Osteocyte (in vitro differentiated cells): Measurements from ENCODE around the gene PNISR. TPM values are rescaled to one million over a fixed set of nuclear protein-coding genes. Genes with fewer than 3 reads are reported as not detected.

Experiments
- DNase-seq: peaks from one replicate; pipeline ENCODE4 v3.0.0; 2021; ENCODE audit warnings: mixed read lengths; ENCODE audit not compliant: unreplicated experiment; ENCODE audit errors: extremely low spot score
- H3K27ac Mint-ChIP-seq: one replicate; pipeline ENCODE4 v1.8.0; 2021; ENCODE audit warnings: mild to moderate bottlenecking, mixed read lengths; ENCODE audit not compliant: unreplicated experiment
- H3K27me3 Mint-ChIP-seq: one replicate; pipeline ENCODE4 v1.8.0; 2021; ENCODE audit warnings: mixed read lengths; ENCODE audit not compliant: unreplicated experiment
- H3K36me3 Mint-ChIP-seq: one replicate; pipeline ENCODE4 v1.8.0; 2021; ENCODE audit warnings: mixed read lengths; ENCODE audit not compliant: unreplicated experiment
- H3K4me1 Mint-ChIP-seq: one replicate; pipeline ENCODE4 v1.8.0; 2021; ENCODE audit warnings: mixed read lengths; ENCODE audit not compliant: unreplicated experiment
- H3K4me3 Mint-ChIP-seq: one replicate; pipeline ENCODE4 v1.8.0; 2021; ENCODE audit warnings: mild to moderate bottlenecking, moderate library complexity, mixed read lengths; ENCODE audit not compliant: unreplicated experiment
- H3K9me3 Mint-ChIP-seq: one replicate; pipeline ENCODE4 v1.8.0; 2021; ENCODE audit warnings: mixed read lengths; ENCODE audit not compliant: unreplicated experiment
- CTCF ChIP-seq: fragments of 200-600 bp; sonication (generic); IDR thresholded peaks from 2 replicates; pipeline ENCODE4 v1.5.0; 2021; ENCODE audit warnings: antibody characterized with exemption, mild to moderate bottlenecking, moderate library complexity
- total RNA-seq: library from RNA; stranded (reverse); gene quantifications from 2 replicates; pipeline ENCODE4 v1.2.1, GENCODE V29; 2021

The PNISR gene
- total RNA-seq, 1 donor from 2014 or later, result 96.5 TPM

- Mint-ChIP-seq H3K4me1 (peaks cover 4% of the 10 kb centered on the region), H3K4me3 (no peak overlapping the region), H3K9me3 (no peaks in the 10 kb centered on the region), H3K36me3 (no peaks in the 10 kb centered on the region), H3K27me3 (peaks cover 52% of the 10 kb centered on the region), H3K27ac (no peak overlapping the region)
- no peak for DNase-seq
- TF ChIP-seq CTCF, result no peak
Measured at GRCh38 chr6:99353126-99353525, 72.0 kb downstream of the PNISR start.

- Mint-ChIP-seq H3K36me3 (no peaks in the 10 kb centered on the region), H3K4me1 (peaks cover 4% of the 10 kb centered on the region), H3K4me3 (peak overlapping the region; percentile 39), H3K27me3 (peaks cover 30% of the 10 kb centered on the region), H3K9me3 (no peaks in the 10 kb centered on the region), H3K27ac (no peak overlapping the region)
- TF ChIP-seq CTCF, result no peak
- no peak for DNase-seq
Measured at GRCh38 chr6:99350573-99350972, 74.5 kb downstream of the PNISR start.

- Mint-ChIP-seq H3K4me3 (peak within 1 kb of the TSS; percentile 74), H3K36me3 (no peaks in the 10 kb centered on the region), H3K27me3 (peaks cover 21% of the 10 kb centered on the region), H3K4me1 (peaks cover 6% of the 10 kb centered on the region), H3K27ac (no peak within 1 kb of the TSS), H3K9me3 (no peaks in the 10 kb centered on the region)
- peak; percentile 85 for DNase-seq
- peak; percentile 33 for TF ChIP-seq CTCF
Measured at GRCh38 chr6:99349171-99350141, 75.7 kb downstream of the PNISR start, which contains the start of gene FAXC. Gene FAXC (minus strand): TSS chr6:99349674. CDS start chr6:99349372, 302 bp downstream.

- no peak for DNase-seq
- H3K27ac Mint-ChIP-seq, result no peak overlapping the region
- peaks cover 13% of the 10 kb centered on the region for H3K27me3 Mint-ChIP-seq
- H3K9me3 Mint-ChIP-seq, result no peaks in the 10 kb centered on the region
- peak overlapping the region; percentile 74 for H3K4me3 Mint-ChIP-seq
- peaks cover 12% of the 10 kb centered on the region for H3K4me1 Mint-ChIP-seq
- TF ChIP-seq CTCF, result no peak
- no peaks in the 10 kb centered on the region for H3K36me3 Mint-ChIP-seq
Measured at GRCh38 chr6:99348288-99349170, 76.6 kb downstream of the PNISR start.

Other genes starting within 250 kb of the PNISR start
- gene FAXC, start 75.6 kb downstream of the PNISR start, total RNA-seq, result 2.5 and 3.1 TPM in 2 replicates
- gene COQ3, start 31.1 kb downstream of the PNISR start, total RNA-seq, result 4.8 and 4.9 TPM in 2 replicates
- gene USP45, start 90.1 kb upstream of the PNISR start, total RNA-seq, result 13.4 and 13.8 TPM in 2 replicates
- gene CCNC, start 143.4 kb upstream of the PNISR start, total RNA-seq, result 34.6 and 35.9 TPM in 2 replicates
- not detected in 2 replicates for gene PRDM13, start 181.5 kb upstream of the PNISR start, total RNA-seq